Measurements from ENCODE around the gene TBC1D5.
"Not testable (repeated sequence)": the region's sequence is repeated elsewhere in the genome, so short reads cannot be mapped to it uniquely, and the experiment has no call there.

Gene TBC1D5

GRCh38 chr3:17392516-17392915, 349.9 kb downstream of the TBC1D5 start:
- DNase-seq: not testable (repeated sequence)

GRCh38 chr3:17390785-17391184, 351.6 kb downstream of the TBC1D5 start:
- no peak for DNase-seq

GRCh38 chr3:17387108-17387507, 355.3 kb downstream of the TBC1D5 start:
- no peak for DNase-seq

GRCh38 chr3:17386432-17386831, 356.0 kb downstream of the TBC1D5 start:
- no peak for DNase-seq

- no peak for DNase-seq
Observed at GRCh38 chr3:17384567-17385296, 357.7 kb downstream of the TBC1D5 start.

GRCh38 chr3:17373304-17373703, 369.1 kb downstream of the TBC1D5 start:
- DNase-seq: no peak

GRCh38 chr3:17372362-17373210, 369.8 kb downstream of the TBC1D5 start:
- DNase-seq: no peak

- no peak for DNase-seq
Observed at GRCh38 chr3:17369973-17370372, 372.5 kb downstream of the TBC1D5 start.

GRCh38 chr3:17367171-17367570, 375.3 kb downstream of the TBC1D5 start:
- no peak for DNase-seq

GRCh38 chr3:17360991-17361390, 381.4 kb downstream of the TBC1D5 start:
- DNase-seq: no peak

GRCh38 chr3:17359911-17360310, 382.5 kb downstream of the TBC1D5 start:
- no peak for DNase-seq

- DNase-seq: no peak
Observed at GRCh38 chr3:17357035-17357710, 385.3 kb downstream of the TBC1D5 start.

- DNase-seq: no peak
Observed at GRCh38 chr3:17356585-17356984, 385.8 kb downstream of the TBC1D5 start.

- no peak for DNase-seq
Observed at GRCh38 chr3:17355591-17355990, 386.8 kb downstream of the TBC1D5 start.

GRCh38 chr3:17354341-17354740, 388.1 kb downstream of the TBC1D5 start:
- no peak for DNase-seq

GRCh38 chr3:17352620-17353019, 389.8 kb downstream of the TBC1D5 start:
- no peak for DNase-seq

- not testable (repeated sequence) for DNase-seq
Observed at GRCh38 chr3:17351193-17351592, 391.2 kb downstream of the TBC1D5 start.

GRCh38 chr3:17349093-17349492, 393.3 kb downstream of the TBC1D5 start:
- DNase-seq: no peak

- DNase-seq: no peak
Observed at GRCh38 chr3:17342119-17342518, 400.3 kb downstream of the TBC1D5 start.

- no peak for DNase-seq
Observed at GRCh38 chr3:17340693-17341092, 401.7 kb downstream of the TBC1D5 start.

- DNase-seq: no peak
Observed at GRCh38 chr3:17340261-17340660, 402.2 kb downstream of the TBC1D5 start.

GRCh38 chr3:17339132-17339575, 403.3 kb downstream of the TBC1D5 start:
- DNase-seq: no peak

- DNase-seq: no peak
Observed at GRCh38 chr3:17336291-17336690, 406.1 kb downstream of the TBC1D5 start.

- DNase-seq: no peak
Observed at GRCh38 chr3:17333893-17334292, 408.5 kb downstream of the TBC1D5 start.
